Right atrium auricular region (tissue), 2 donors: ENCODE measurements around the gene ACR. TPM values are rescaled to one million over a fixed set of nuclear protein-coding genes. Genes with fewer than 3 reads are reported as not detected.

Experiments used
- DNase-seq: peaks from one replicate; pipeline ENCODE4 v3.0.0-alpha.2; 2019; ENCODE audit warnings: low spot score
- H3K27ac ChIP-seq, 2 donors: fragments of 200-600 bp; sonication (generic); 1 replicate in 1 of 2; 2 replicates in 1 of 2; pipeline ENCODE4 v1.5.1; 2016 to 2019
- H3K27me3 ChIP-seq, 2 donors: fragments of 200-600 bp; sonication (generic); one replicate each; pipeline versions ENCODE4 v1.5.1 to v1.6.0; 2017 to 2019
- H3K36me3 ChIP-seq: fragments of 200-600 bp; sonication (generic); one replicate; pipeline ENCODE4 v1.5.1; 2016
- H3K4me1 ChIP-seq, 2 donors: fragments of 200-600 bp; sonication (generic); one replicate each; pipeline versions ENCODE4 v1.5.1 to v1.6.0; 2017 to 2019
- H3K4me3 ChIP-seq, 2 donors: fragments of 200-600 bp; sonication (generic); 1 replicate in 1 of 2; 2 replicates in 1 of 2; pipeline ENCODE4 v1.5.1; 2017 to 2019; ENCODE audit warnings: mild to moderate bottlenecking in 1 of 2, moderate library complexity in 1 of 2
- H3K9me3 ChIP-seq, 2 donors: fragments of 200-600 bp; sonication (generic); one replicate each; pipeline ENCODE4 v1.5.1; 2019
- total RNA-seq, 2 donors: library from RNA; depleted of rRNA; stranded (reverse); fragments of >200 nt; gene quantifications; one replicate each; pipeline ENCODE4 v1.1.0, GENCODE V29; 2016
- TF ChIP-seq, protein P1 (sequence below), 2 donors: fragments of 200-600 bp; sonication (generic); IDR thresholded peaks; one replicate each; pipeline ENCODE4 v1.5.1; 2019; ENCODE audit warnings: antibody characterized with exemption in 2 of 2

The ACR gene
- total RNA-seq, 2 donors from 2014 or later, result 0.39 TPM; not detected in 1

DNA sequence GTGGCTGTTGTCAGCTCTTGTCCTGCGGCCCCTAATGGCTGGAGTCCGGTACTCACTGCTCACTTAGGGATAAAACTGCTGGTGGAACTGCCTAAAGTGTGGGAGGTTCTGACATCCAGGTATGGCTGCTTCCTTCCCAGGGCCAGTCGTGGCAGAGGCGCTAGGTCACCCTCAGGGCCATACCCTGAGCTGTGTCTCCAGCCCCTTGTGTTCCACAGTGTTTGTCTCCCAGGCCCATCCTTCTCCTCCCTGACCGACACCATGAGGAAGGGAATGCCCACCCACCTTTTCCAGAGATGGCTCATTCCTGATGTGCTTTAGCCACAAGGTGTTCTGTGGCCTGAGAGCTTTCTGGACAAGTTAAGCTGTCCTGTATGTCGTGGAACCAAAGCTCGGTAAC is 12.4 kb upstream of the ACR start:
- TF ChIP-seq, protein P1, sequence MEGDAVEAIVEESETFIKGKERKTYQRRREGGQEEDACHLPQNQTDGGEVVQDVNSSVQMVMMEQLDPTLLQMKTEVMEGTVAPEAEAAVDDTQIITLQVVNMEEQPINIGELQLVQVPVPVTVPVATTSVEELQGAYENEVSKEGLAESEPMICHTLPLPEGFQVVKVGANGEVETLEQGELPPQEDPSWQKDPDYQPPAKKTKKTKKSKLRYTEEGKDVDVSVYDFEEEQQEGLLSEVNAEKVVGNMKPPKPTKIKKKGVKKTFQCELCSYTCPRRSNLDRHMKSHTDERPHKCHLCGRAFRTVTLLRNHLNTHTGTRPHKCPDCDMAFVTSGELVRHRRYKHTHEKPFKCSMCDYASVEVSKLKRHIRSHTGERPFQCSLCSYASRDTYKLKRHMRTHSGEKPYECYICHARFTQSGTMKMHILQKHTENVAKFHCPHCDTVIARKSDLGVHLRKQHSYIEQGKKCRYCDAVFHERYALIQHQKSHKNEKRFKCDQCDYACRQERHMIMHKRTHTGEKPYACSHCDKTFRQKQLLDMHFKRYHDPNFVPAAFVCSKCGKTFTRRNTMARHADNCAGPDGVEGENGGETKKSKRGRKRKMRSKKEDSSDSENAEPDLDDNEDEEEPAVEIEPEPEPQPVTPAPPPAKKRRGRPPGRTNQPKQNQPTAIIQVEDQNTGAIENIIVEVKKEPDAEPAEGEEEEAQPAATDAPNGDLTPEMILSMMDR (IDR thresholded peaks at IDR 0.05), result no peak
- H3K4me1 ChIP-seq, result peaks cover 0 to 23% of the 10 kb centered on the region in 2 donors
- no peak for DNase-seq
- H3K9me3 ChIP-seq, result no peaks in the 10 kb centered on the region
- H3K36me3 ChIP-seq, result peaks cover 16% of the 10 kb centered on the region
- H3K4me3 ChIP-seq, result no peak overlapping the region
- peaks cover under 1 to 2% of the 10 kb centered on the region in 2 donors for H3K27me3 ChIP-seq
- H3K27ac ChIP-seq, result no peak overlapping the region

DNA sequence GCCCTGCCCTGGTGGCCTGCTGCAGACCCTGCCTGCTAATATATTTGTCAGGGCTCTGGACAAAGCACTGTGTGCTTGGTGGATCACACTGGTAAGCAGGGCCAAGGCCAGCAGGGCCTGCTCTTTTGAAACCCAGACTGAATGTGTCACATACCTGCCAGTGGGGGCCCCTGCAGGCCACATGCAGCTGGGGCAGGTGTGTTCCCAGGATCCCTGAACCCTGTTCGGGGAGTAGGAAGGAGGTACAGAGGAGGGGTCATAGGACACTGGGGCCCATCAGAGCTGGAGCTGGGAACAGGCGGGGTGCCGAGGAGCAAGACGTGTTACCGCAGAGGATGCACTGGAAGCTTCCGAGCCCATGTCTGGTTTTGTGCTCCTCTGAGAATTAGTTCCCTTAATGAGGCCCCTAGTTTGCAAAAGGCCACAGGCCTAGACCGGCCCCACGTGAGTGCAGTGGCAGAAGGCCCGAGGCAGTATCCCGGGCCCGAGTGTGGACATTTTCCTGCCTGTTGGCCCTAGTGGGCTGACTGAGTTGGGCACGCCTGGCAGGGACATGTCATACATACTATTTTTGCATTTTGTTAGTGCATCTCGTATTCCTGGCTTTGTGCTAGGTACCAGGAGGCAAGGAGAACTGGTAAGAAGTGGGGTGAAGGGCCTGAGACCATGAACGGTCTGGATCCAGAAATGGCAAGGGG is 11.2 kb upstream of the ACR start:
- H3K36me3 ChIP-seq, result peaks cover 13% of the 10 kb centered on the region
- DNase-seq, result no peak
- TF ChIP-seq, protein P1 (IDR thresholded peaks at IDR 0.05), result no peak
- no peak overlapping the region for H3K4me3 ChIP-seq
- H3K27ac ChIP-seq, result no peak overlapping the region
- no peaks in the 10 kb centered on the region for H3K9me3 ChIP-seq
- H3K4me1 ChIP-seq, result peaks cover 0 to 28% of the 10 kb centered on the region in 2 donors
- H3K27me3 ChIP-seq, result peaks cover 0 to 10% of the 10 kb centered on the region in 2 donors

DNA sequence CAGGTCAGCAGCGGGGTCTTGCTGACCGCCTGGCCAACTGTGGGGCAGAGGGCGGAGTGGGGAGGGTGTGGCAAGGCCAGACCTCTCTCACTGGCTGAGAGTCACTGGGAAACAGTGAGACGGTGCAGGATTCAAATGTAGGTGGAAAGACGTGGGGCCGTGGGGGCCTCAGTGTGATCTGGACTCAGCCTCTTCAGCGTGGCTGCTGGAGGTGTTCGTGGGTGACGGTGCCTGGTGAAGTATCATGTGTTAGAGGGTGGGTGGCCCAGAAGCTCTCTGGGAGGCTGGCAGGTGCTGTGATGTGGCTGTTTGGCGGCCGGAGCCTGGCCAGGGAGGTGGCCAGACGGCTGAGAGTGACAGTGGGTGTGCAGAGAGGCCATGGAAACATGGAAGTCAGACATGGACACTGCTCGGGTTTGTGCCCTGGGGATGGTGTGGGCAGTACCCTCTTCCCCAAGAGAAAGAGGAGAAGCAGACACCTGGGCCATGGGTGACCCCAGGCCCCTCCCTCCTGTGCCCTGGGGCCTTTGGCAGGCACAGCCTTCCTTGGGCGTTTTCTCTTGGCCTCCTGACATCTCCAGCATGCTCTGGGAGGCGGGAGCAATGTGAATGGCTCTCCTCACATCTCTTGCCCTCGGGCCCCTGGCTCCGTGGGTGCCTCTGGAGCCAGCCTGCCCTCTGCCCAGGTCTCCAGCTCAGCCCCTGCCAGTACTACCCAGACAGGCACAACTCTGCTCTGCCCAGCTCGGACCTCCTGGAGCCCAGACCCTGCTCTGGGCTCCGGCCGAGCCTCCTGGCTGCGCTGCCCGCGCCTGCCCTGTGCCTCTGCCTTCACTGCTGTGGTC is 10.1 kb upstream of the ACR start:
- Histone ChIP-seq H3K4me3 (no peak overlapping the region), H3K27me3 (peaks cover 0 to 10% of the 10 kb centered on the region in 2 donors), H3K27ac (no peak overlapping the region), H3K4me1 (peaks cover 0 to 23% of the 10 kb centered on the region in 2 donors), H3K36me3 (peaks cover 10% of the 10 kb centered on the region), H3K9me3 (no peaks in the 10 kb centered on the region)
- TF ChIP-seq, protein P1 (IDR thresholded peaks at IDR 0.05), result no peak
- DNase-seq, result no peak

DNA sequence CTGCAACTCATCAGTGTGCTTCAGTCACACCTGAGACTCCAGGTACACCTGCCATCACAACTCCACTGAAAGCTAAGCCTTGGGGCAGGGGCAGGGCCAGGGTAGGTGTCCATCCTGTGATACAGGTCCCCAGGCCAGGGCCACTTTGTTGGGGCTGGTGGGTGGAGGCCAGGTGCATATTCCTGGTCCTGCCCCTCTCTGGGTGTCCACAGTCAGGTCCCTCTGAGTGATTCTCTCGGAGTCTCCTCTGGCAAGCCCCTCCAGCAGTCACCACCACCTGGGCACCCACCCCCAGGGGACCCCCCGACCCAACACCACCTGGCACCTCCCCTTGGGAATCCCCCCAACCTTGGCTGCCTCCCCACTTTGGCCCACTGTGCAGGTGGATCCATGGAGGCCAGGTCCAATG is 9.5 kb upstream of the ACR start:
- Histone ChIP-seq H3K36me3 (peaks cover 10% of the 10 kb centered on the region), H3K27me3 (peaks cover 0 to 10% of the 10 kb centered on the region in 2 donors), H3K4me1 (peaks cover 0 to 21% of the 10 kb centered on the region in 2 donors), H3K9me3 (no peaks in the 10 kb centered on the region), H3K4me3 (no peak overlapping the region), H3K27ac (no peak overlapping the region)
- TF ChIP-seq, protein P1 (IDR thresholded peaks at IDR 0.05), result no peak
- no peak for DNase-seq

DNA sequence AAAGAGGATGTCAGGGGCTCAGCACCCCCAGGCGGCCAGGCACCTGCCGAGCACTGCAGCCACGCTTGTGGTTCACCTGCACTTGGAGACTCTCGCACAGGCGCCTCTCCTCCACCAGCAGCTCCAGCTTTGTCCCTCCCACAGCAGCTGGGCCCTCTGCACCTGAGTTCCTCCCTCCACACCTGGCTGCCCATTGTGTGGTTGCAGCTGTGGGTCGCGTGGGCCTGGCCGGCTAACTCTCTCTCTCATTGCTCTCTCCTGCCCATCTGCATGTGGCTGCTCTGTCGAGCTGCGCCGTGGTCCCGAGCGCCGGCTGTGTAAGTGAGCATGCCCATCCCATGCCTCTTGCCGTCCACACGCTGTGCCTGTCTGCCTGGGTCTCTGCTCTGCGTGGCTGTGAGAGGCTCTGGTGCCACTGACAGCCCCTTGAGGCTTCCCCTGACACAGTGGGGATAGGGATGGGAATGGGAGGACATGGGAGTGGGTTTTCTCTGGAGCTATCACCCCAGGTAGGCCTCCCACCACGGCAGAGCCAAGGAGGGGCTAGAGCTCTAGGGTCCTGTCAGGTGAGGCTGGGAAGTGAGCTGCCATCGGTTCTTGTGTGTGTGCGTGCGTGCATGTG is 8.5 kb upstream of the ACR start:
- Histone ChIP-seq H3K4me3 (no peak overlapping the region), H3K27ac (no peak overlapping the region), H3K36me3 (peaks cover 10% of the 10 kb centered on the region), H3K4me1 (peaks cover 0 to 21% of the 10 kb centered on the region in 2 donors), H3K27me3 (peaks cover 0 to 10% of the 10 kb centered on the region in 2 donors), H3K9me3 (no peaks in the 10 kb centered on the region)
- DNase-seq, result no peak
- TF ChIP-seq, protein P1 (IDR thresholded peaks at IDR 0.05), result no peak
